ENCODE data around the gene SND1.
"Not testable (repeated sequence)": the region's sequence is repeated elsewhere in the genome, so short reads cannot be mapped to it uniquely, and the experiment has no call there.

The SND1 gene

DNA sequence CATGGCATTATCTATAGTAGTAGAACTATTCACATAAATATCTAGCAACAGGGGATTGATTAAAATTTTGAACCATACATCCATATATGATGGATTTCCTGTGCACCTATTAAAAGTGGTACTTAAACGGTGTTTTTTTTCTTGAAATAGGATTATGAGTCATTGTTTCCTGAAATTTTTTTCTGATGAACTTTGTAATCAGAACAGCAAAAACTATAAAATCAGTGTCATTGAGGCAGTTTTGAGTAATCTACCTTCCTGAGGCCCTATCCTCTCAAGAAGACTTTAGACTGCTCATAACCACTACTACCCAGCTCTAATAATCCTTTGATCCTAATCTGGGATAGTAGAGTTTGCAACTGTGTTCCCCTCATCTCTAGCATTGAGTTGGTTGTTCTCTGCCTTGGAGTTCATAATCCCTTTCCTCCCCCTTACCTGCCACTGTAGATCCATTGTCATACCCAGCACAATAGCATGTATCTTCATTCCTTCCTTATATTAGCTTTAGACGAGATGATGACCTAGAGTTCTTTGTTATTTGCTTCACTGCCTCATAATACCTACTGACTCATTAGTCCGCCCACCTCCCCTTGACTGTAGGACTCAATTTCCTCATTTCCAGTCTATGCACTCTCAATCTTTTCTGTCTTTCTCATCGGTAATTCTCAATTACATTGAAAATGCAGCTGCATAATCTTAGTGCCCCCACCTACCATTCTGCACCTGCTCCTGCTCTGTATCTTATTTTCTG, 245.9 kb downstream of the SND1 start:
- DNase-seq (ENCODE audit: low spot score), result no peak
- in situ Hi-C loops (cut with MboI; ENCODE audit: low pct_unique_long_range_greater_than_20kb, low sequenced_read_pairs, unreplicated experiment), result no loop called here
- no peak for TF ChIP-seq CTCF (IDR thresholded peaks at IDR 0.05; ENCODE audit: extremely low read depth, insufficient read depth, missing control alignments)

DNA sequence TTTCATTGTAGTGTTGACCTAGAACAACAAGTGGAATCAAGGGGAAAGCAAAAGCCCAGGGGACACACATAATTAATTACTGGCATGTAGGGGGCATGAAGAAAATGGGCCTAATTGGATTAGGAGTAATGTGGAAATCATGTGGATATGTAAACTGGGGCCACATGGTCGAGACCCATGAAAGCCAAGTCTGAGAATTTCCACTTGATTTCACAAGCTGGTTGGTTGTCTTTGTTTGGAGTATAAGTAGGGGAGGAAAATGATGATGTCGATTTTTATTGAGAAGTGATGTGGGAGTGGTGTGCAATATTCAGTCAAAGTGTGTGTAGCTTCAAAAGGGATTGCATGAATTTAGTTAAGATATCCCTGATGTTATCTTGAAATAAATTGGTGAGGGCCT, 247.4 kb downstream of the SND1 start:
- no peak for DNase-seq (ENCODE audit: low spot score)
- in situ Hi-C loops (cut with MboI; ENCODE audit: low pct_unique_long_range_greater_than_20kb, low sequenced_read_pairs, unreplicated experiment), result no loop called here
- TF ChIP-seq CTCF (IDR thresholded peaks at IDR 0.05; ENCODE audit: extremely low read depth, insufficient read depth, missing control alignments), result no peak

DNA sequence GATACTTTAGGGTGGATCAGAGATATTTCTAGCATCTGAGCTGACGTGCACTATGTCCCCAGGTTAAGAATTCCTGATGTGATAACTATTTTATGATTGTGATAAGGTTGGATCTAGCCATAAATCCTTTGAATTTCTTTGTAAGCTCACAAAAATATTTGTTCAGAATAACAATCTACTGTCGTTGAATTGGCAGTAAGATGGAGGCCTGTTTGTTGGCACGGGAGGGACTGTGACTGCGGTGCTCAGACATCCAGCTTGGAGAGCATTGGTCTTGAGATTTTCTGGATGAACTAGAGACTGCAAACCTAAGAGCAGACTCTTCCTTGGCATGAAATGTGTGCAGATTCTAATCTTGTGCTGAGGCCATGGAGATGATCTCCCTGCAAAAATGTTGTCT, 248.1 kb downstream of the SND1 start:
- no peak for DNase-seq (ENCODE audit: low spot score)
- no peak for TF ChIP-seq CTCF (IDR thresholded peaks at IDR 0.05; ENCODE audit: extremely low read depth, insufficient read depth, missing control alignments)
- in situ Hi-C loops (cut with MboI; ENCODE audit: low pct_unique_long_range_greater_than_20kb, low sequenced_read_pairs, unreplicated experiment), result no loop called here

- no peak for DNase-seq (ENCODE audit: low spot score)
- TF ChIP-seq CTCF (IDR thresholded peaks at IDR 0.05; ENCODE audit: extremely low read depth, insufficient read depth, missing control alignments), result no peak
- in situ Hi-C loops (cut with MboI; ENCODE audit: low pct_unique_long_range_greater_than_20kb, low sequenced_read_pairs, unreplicated experiment), result no loop called here
Observed at GRCh38 chr7:127900732-127901685, 249.0 kb downstream of the SND1 start.

DNA sequence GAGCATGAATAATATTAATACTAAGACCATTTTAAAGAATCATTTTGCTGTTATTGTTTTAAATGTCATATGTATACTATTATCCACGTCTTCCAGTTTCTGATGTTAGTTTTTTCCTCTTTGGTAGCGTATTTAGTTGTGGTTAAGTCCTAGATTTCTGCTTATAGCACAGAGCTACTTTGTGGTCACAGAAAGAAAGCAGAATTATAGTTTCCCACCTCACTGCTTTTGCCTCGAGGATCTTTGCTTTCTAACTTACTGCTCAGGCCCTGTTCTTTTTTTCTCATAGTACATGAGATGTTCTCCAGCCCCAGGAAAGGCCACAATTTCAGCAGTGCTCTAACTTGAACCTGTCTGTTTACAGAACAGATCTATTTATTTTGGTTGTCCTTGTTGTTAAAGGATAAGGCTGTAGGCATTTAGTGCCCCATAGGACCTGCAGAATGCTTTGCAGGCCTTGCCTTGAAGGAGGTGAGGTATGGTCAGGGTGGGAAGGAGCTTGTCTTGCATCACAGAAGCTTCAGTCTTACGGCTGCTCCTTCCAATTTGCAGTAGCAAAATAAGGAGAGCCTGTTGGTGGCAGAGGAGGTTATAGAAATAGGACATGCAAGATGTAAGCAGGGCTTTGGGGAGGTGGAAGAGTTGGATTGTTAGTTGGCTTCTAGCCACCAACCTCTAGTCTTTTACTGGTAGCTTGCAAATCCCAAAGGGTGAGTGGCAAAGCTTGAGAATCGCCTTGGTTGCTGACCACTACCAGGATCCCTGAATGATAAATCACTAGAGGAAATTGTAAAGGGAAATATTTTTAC, 250.1 kb downstream of the SND1 start:
- DNase-seq (ENCODE audit: low spot score), result no peak
- in situ Hi-C loops (cut with MboI; ENCODE audit: low pct_unique_long_range_greater_than_20kb, low sequenced_read_pairs, unreplicated experiment), result no loop called here
- no peak for TF ChIP-seq CTCF (IDR thresholded peaks at IDR 0.05; ENCODE audit: extremely low read depth, insufficient read depth, missing control alignments)

DNA sequence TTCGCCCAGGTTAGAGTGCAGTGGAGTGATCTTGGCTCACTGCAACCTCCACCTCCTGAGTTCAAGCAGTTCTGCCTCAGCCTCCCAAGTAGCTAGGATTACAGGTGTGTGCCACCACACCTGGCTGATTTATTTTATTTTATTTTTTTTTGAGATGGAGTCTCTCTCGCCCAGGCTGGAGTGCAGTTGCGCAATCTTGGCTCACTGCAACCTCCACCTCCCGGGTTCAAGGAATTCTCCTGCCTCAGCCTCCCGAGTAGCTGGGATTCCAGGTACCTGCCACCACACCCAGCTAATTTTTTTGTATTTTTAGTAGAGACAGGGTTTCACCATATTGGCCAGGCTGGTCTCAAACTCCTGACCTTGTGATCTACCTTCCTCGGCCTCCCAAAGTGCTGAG, 250.8 kb downstream of the SND1 start:
- in situ Hi-C loops (cut with MboI; ENCODE audit: low pct_unique_long_range_greater_than_20kb, low sequenced_read_pairs, unreplicated experiment); DNase-seq (ENCODE audit: low spot score): not testable (repeated sequence)
